ENCODE results near the gene DHRS1.

The DHRS1 gene

GRCh38 chr14:24269910-24270536 is 29.6 kb downstream of the DHRS1 start:
- Histone ChIP-seq H3K27ac (no peak overlapping the region), H3K4me3 (no peak overlapping the region), H3K9me3 (no peaks in the 10 kb centered on the region), H3K4me1 (peaks cover 0 to 12% (median 8%) of the 10 kb centered on the region in 4 donors), H3K27me3 (no peaks in the 10 kb centered on the region), H3K36me3 (peaks cover 13 to 51% (median 35%) of the 10 kb centered on the region in 3 donors)
- peak in 1 of 2 donors; percentile 54 for DNase-seq
- TF ChIP-seq CTCF (IDR thresholded peaks at IDR 0.05) = no peak
- intact Hi-C loops (cut with DNase I; ENCODE audit: low total_unique reads) = no loop called here

- H3K36me3 ChIP-seq = peaks cover 13 to 58% (median 35%) of the 10 kb centered on the region in 3 donors
- intact Hi-C loops (cut with DNase I; ENCODE audit: low total_unique reads) = no loop called here
- no peak for TF ChIP-seq CTCF (IDR thresholded peaks at IDR 0.05)
- no peak overlapping the region for H3K27ac ChIP-seq
- no peak for DNase-seq
- H3K9me3 ChIP-seq = no peaks in the 10 kb centered on the region
- no peak overlapping the region for H3K4me3 ChIP-seq
- peaks cover 0 to 12% (median 8%) of the 10 kb centered on the region in 4 donors for H3K4me1 ChIP-seq
- no peaks in the 10 kb centered on the region for H3K27me3 ChIP-seq
Measured at GRCh38 chr14:24269368-24269767, 30.2 kb downstream of the DHRS1 start.

- Histone ChIP-seq H3K36me3 (peaks cover 13 to 58% (median 35%) of the 10 kb centered on the region in 3 donors), H3K27me3 (no peaks in the 10 kb centered on the region), H3K27ac (no peak overlapping the region), H3K9me3 (no peaks in the 10 kb centered on the region), H3K4me1 (peaks cover 0 to 12% (median 8%) of the 10 kb centered on the region in 4 donors), H3K4me3 (no peak overlapping the region)
- DNase-seq = no peak
- TF ChIP-seq CTCF (IDR thresholded peaks at IDR 0.05) = no peak
- intact Hi-C loops (cut with DNase I; ENCODE audit: low total_unique reads) = no loop called here
Measured at GRCh38 chr14:24268225-24268624, 31.4 kb downstream of the DHRS1 start.

DNA sequence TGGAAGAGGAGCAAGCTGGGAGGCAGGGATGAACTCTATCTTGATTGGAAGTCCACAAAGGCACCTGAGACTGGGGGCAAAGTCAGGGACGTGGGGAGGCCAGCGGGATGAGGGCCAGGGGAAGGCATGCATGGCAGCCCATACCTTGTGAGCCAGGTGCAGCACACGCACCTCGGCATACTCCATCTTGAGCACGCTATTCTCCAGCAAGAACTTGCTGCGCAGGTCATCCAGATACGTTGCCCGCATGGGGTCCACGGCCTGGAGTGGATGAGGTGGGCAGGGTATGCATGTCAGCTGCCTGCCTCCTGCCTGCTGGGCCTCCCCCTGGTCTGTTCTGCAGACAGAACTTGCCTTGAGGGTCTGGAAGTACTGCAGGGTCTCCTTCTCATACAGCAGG is 32.1 kb downstream of the DHRS1 start:
- H3K4me3 ChIP-seq = no peak overlapping the region
- peaks cover 0 to 12% (median 8%) of the 10 kb centered on the region in 4 donors for H3K4me1 ChIP-seq
- no peaks in the 10 kb centered on the region for H3K9me3 ChIP-seq
- H3K27ac ChIP-seq = no peak overlapping the region
- peaks cover 13 to 58% (median 35%) of the 10 kb centered on the region in 3 donors for H3K36me3 ChIP-seq
- no peak for DNase-seq
- TF ChIP-seq CTCF (IDR thresholded peaks at IDR 0.05) = no peak
- intact Hi-C loops (cut with DNase I; ENCODE audit: low total_unique reads) = no loop called here
- H3K27me3 ChIP-seq = no peaks in the 10 kb centered on the region

DNA sequence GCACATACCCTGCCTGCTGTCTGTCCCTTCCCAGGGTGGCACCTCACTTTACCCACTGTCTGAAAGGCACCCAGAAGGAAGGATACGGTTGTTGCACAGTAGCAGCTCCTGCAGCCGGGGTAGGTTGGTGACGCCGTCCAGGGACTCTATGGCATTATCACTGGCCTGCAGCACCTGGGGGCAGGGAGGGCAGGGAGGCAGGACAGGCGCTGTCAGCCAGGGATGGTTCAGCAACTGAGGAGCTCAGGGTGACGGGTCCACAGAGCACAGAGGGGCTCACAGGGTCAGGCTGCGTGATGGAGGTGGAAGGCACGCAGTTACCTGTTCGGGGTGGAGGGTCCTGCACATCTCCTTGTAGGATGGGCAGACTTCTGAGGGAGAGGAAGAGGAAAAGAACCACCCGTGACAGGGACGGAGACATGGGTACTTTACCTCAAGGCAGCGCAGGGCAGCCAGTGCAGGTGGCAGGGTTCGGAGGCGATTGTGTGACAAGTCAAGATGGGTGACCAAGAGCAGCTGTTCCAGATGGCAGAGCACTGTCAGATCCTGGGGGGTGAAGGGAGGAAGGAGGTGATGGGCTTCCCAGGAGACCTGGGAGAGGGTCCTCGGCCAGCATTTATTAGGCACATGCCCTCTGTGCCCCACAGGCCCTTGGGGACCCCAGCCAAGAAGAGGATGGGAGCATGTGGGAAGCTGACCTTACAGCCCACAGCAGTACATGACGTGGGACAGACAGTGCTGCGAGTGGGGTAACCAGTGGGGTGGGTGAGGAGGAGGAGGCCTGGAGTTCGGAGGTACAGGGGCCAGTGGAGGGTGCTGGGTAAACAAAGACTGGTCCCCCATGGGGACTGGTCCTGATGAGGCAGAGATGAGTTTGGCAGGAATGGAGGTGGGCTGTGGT is 33.0 kb downstream of the DHRS1 start:
- no peak overlapping the region for H3K4me3 ChIP-seq
- TF ChIP-seq CTCF (IDR thresholded peaks at IDR 0.05) = no peak
- H3K4me1 ChIP-seq = peaks cover 0 to 7% (median 4%) of the 10 kb centered on the region in 4 donors
- H3K36me3 ChIP-seq = peaks cover 13 to 58% (median 35%) of the 10 kb centered on the region in 3 donors
- DNase-seq = peak in 1 of 2 donors; percentile 51
- H3K27me3 ChIP-seq = no peaks in the 10 kb centered on the region
- H3K27ac ChIP-seq = no peak overlapping the region
- intact Hi-C loops (cut with DNase I; ENCODE audit: low total_unique reads) = no loop called here
- no peaks in the 10 kb centered on the region for H3K9me3 ChIP-seq

All from tibial artery (tissue), 4 donors.